HG03039 (cell line): ENCODE results near the gene WDR75.
A peak's percentile ranks its signal among the peaks of the same experiment; 100 is the strongest.
"Not testable (repeated sequence)": the region's sequence is repeated elsewhere in the genome, so short reads cannot be mapped to it uniquely, and the experiment has no call there.

ENCODE experiments used
- ATAC-seq: cut with Tn5 transposase; IDR thresholded peaks from one replicate; pipeline ENCODE4 v1.9.1; 2021; ENCODE audit warnings: mild to moderate bottlenecking, moderate library complexity; ENCODE audit not compliant: unreplicated experiment

WDR75 gene

GRCh38 chr2:189440644-189440946 is 679 bp upstream of the WDR75 start:
- peak; percentile 24 for ATAC-seq

DNA sequence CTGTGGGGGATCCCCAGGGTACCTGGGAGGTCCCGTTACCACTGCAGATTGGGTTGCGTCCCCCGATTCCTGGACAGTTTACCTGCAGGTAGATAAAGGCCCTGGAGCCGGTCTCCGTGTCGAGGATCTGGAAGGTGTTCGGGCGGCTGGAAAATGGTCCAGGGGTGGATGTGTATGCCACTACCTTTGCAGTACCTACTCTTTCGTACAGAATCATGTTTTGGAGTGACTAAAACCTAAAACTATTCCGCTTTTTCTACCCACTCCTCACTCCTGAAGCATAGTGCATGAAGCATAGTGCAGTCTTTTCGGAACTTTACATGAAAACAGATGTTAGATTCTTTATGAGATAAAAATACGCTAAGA is 418 bp downstream of the WDR75 start:
- peak; percentile 0 for ATAC-seq

DNA sequence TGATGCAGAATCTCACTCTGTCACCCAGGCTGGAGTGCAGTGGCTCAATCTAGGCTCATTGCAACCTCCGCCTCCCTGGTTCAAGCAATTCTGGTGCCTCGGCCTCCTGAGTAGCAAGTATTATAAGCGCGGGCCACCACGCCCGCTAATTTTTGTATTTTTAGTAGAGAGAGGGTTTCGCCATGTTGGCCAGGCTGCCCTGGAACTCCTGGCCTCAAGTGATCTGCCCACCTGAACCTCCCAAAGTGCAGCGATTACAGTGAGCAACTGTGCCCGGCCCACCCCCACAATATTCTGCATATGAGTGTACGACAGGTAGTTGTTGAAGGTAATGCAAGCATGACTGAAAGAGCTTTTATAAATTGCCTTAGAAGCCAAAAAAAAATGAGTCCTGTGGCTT is 1.2 kb downstream of the WDR75 start:
- no peak for ATAC-seq

- peak; percentile 39 for ATAC-seq
Measured at GRCh38 chr2:189444322-189444721, 3.0 kb downstream of the WDR75 start.

GRCh38 chr2:189446780-189447179 is 5.5 kb downstream of the WDR75 start:
- ATAC-seq = no peak

GRCh38 chr2:189454009-189454408 is 12.7 kb downstream of the WDR75 start:
- ATAC-seq = no peak

DNA sequence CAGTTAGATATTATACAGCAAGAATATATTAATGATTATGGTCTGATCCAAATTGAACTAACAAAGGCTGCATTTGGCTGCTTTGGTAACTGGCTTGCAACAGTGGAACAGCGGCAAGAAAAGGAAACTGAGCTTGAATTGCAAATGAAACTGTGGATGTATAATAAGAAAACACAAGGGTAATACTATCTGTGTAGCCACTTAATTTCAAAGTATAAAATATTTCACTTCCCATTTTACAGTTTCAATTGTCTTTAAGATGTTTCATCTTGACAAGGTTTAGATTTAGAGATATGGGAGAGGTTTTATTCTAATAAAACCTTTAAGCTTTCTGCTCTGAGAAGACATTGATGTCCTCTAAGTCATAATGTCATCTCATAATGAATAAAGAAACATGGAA is 23.8 kb downstream of the WDR75 start:
- no peak for ATAC-seq

- no peak for ATAC-seq
Measured at GRCh38 chr2:189465478-189465877, 24.2 kb downstream of the WDR75 start.

GRCh38 chr2:189466046-189466445 is 24.8 kb downstream of the WDR75 start:
- no peak for ATAC-seq

DNA sequence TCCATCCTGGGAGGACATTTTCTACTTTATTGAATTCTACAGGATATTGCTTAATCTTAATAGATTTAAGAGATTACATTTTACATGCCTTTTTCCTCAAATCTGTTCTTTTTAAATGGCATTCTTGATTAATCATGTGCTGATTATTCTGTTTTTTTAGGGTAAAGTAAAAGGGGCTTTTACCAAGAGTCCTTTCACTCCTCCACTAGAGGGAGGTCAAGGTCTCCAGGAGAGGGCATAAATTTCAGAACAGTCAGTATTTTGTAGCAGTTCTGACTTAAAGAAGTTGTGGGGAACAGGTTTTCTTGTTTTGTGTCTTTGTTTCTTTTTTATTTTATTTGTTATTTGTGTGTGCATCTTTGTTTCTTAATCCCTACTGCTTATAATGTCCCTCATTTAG is 25.4 kb downstream of the WDR75 start:
- ATAC-seq = no peak

DNA sequence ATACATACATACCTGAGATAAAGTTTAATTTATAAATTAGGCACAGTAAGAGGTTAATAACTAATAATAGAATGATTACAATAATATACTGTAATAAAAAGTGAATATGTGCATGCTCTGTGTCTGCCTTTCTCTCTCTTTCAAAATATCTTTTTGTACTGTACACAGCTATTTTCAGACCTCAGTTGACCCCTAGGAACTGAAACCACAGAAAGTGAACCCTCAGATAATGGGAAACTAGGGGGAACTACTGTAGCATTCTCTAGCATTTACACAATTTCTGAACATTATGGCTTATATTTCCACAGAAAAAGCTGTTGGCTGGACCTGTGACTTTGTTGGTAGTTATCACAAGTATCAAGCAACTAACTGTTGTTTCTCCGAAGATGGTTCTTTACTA is 25.9 kb downstream of the WDR75 start:
- ATAC-seq = no peak

- no peak for ATAC-seq
Measured at GRCh38 chr2:189467593-189467992, 26.3 kb downstream of the WDR75 start.

- ATAC-seq = no peak
Measured at GRCh38 chr2:189474526-189474925, 33.3 kb downstream of the WDR75 start.

- ATAC-seq = no peak
Measured at GRCh38 chr2:189477756-189478155, 36.5 kb downstream of the WDR75 start.

- ATAC-seq = not testable (repeated sequence)
Measured at GRCh38 chr2:189478289-189478688, 37.0 kb downstream of the WDR75 start.

GRCh38 chr2:189481071-189481470 is 39.8 kb downstream of the WDR75 start:
- ATAC-seq = no peak

DNA sequence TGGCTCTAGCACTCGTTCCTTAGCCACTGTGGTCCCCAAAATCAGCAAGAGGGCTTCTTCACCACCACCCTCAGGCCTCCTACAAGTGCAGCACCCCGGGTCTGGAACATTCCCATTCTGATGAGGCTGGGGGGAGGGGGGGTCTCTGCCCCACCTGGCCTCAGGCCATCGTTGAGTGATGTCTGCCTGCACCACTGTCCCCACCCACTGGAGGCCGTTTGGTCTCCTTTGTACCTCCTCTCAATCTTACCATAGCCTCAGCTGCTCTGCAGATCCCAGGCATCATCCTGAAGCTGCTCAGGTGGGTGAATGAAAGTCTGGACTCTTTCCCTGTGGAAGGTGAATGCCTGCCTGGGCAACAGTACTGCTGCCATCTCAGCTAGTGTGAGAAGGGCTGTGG is 42.3 kb downstream of the WDR75 start:
- ATAC-seq = no peak

DNA sequence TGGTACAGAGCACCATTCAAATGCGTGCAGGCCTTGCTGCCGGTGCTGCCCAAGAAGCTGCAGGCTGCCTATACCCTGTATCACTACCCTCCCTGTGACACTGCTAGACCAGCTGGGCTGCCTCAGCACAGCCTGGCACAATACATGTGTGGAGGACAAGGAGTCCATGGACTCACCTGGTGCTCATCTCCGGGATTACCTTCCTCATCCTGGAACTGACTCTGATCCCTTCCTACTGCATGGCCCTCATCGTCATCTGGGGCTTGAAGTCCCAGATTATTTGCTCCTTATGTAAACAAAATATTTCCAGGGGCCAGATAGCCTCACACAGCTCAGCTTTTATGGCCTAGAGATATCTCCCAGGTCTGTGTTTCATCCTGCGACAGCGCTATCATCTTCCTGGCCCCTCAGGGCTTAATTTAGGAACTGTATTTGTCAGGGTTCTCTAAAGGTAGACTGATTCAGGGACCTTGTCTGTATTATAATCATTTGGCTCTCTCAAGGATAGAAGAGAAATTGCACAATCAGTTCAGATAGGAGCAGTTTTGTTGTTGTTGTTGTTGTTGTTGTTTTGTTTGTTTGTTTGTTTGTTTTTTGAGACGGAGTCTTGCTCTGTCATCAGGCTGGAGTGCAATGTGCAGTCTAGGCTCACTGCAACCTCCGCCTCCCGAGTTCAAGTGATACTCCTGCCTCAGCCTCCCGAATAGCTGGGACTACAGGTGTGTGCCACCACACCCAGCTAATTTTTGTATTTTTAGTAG is 42.9 kb downstream of the WDR75 start:
- no peak for ATAC-seq

- ATAC-seq = no peak
Measured at GRCh38 chr2:189485146-189485545, 43.9 kb downstream of the WDR75 start.

- ATAC-seq = no peak
Measured at GRCh38 chr2:189486237-189486770, 45.0 kb downstream of the WDR75 start.

DNA sequence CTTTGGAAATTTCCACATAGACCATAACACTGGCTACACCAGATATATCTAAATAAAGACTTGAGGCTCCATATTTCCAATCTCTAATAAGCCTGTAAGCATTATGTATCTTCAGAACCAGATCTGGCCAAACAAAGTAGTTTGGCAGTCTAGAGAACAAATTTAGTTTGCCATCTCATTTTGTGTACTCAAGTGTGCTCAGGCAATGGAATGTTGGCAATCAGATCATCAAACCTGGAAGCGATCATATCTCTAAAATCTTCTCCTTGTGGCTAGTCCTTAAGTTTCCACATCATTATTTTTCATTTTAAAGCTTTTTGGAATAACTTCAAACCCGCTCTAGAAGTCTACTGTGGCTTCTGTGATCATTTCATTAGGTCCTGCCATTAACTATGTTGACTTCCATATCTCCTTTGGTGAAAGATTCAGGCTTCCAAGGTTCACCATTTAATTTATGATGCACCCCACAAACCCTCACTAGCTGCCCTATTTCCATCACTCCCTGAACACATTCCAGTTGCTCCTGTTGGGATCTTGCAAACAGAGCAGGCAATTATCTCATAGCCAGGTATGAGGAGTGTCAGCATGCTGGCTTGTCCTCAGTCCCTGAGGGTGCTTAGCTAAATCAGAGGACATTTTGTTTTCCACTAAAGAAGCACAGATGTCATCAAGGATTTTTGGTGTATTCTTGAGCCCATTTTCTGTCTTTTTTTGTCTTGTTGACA is 46.2 kb downstream of the WDR75 start:
- ATAC-seq = no peak

DNA sequence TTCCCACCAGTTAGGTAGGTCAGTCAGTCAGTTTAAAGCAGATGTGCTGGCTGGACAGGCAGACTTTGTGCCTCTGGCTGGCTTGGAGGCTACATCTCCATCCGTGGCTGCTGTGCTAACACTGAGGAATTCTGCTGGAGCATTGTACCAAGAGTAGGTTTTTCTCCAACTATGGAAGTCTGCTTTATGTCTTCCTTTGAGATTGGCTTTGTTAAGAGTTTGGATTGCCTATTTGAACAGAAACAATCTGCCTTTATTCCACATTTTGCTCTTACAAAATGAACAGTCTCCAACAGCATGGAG is 46.7 kb downstream of the WDR75 start:
- ATAC-seq = no peak

DNA sequence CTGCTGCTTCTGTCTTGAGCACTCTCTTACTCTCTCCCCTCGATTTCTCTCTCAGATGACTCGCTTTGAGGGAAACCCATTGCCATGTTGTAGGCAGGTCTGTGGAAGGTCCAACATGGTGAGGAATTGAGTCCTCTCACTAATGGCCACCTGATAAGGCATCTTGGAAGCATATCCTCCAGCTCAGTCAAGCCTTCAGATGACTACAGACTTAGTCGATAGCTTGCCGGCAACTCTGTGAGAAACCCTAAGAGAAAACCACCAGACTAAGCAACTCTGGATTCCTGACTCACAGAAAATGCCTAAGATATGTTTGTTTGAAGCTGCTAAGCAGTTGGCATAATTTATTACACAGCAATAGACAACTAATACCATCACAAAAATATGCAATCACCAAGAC is 51.2 kb downstream of the WDR75 start:
- no peak for ATAC-seq
